ENCODE measurements around the gene KIRREL3.

The KIRREL3 gene

DNA sequence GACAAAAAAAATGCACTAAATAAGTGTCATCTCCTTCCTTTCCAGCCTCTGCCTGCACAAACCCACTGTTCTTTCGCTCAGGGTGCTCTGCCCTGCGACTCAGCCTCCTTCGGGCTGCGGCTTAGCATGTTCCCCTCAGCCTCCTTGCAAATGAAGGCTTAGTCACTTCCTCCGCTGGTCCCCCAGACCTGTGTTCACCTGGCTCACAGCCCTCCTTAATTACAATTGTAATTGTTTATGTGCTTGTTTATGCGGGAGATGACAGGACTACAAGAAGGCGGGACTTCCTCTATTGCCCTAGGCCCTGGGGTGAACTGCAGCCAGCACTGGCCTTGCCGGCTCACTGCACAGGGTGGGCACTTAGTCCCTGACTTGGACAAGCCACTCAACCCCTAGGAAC, 303.6 kb downstream of the KIRREL3 start:
- Histone ChIP-seq H3K4me3 (ENCODE audit: low read depth in 1 of 2, low read length in 2 of 2) (no peak overlapping the region), H3K27me3 (ENCODE audit: low read depth, low read length) (no peaks in the 10 kb centered on the region), H3K4me1 (ENCODE audit: control insufficient read depth in 1 of 2, insufficient read depth in 2 of 2, low read length in 2 of 2) (no peaks in the 10 kb centered on the region), H3K9me3 (ENCODE audit: control insufficient read depth in 1 of 2, low read length in 2 of 2) (peaks cover 0 to 4% of the 10 kb centered on the region in 2 donors), H3K27ac (ENCODE audit: low read length) (no peak overlapping the region), H3K36me3 (ENCODE audit: control insufficient read depth in 1 of 2, insufficient read depth in 2 of 2, low read length in 2 of 2) (no peaks in the 10 kb centered on the region)

DNA sequence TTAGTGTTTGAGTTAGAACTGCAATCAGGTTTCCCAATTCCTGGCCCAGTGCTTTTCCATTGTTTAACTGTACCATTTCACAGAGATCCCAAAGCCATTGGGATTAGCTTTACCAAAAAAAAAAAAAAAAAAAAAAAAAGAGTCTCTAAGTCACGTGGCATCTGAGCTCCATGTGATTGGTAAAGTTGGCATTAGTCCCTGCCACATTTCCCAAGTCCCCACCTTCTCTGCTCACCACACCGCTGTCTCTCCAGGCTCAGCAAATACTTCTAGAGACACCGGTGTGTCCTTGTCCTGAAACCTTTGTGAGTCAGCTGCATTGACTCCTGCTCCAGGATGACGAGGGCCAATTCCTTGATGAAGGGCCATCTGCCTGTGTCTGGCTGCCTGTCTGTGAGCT, 305.3 kb downstream of the KIRREL3 start:
- Histone ChIP-seq H3K36me3 (ENCODE audit: control insufficient read depth in 1 of 2, insufficient read depth in 2 of 2, low read length in 2 of 2) (no peaks in the 10 kb centered on the region), H3K4me1 (ENCODE audit: control insufficient read depth in 1 of 2, insufficient read depth in 2 of 2, low read length in 2 of 2) (no peaks in the 10 kb centered on the region), H3K27ac (ENCODE audit: low read length) (no peak overlapping the region)

GRCh38 chr11:126694065-126694625, 306.4 kb downstream of the KIRREL3 start:
- Histone ChIP-seq H3K36me3 (ENCODE audit: control insufficient read depth in 1 of 2, insufficient read depth in 2 of 2, low read length in 2 of 2) (no peaks in the 10 kb centered on the region), H3K27me3 (ENCODE audit: low read depth, low read length) (no peaks in the 10 kb centered on the region), H3K4me3 (ENCODE audit: low read depth in 1 of 2, low read length in 2 of 2) (no peak overlapping the region), H3K9me3 (ENCODE audit: control insufficient read depth in 1 of 2, low read length in 2 of 2) (peaks cover 0 to 4% of the 10 kb centered on the region in 2 donors), H3K27ac (ENCODE audit: low read length) (no peak overlapping the region), H3K4me1 (ENCODE audit: control insufficient read depth in 1 of 2, insufficient read depth in 2 of 2, low read length in 2 of 2) (no peaks in the 10 kb centered on the region)

More for the DNA sequence above, 305.3 kb downstream of the KIRREL3 start:
- Histone ChIP-seq H3K27me3 (ENCODE audit: low read depth, low read length) (no peaks in the 10 kb centered on the region), H3K4me3 (ENCODE audit: low read depth in 1 of 2, low read length in 2 of 2) (no peak overlapping the region), H3K9me3 (ENCODE audit: control insufficient read depth in 1 of 2, low read length in 2 of 2) (peaks cover 0 to 4% of the 10 kb centered on the region in 2 donors)

GRCh38 chr11:126687477-126687876, 313.1 kb downstream of the KIRREL3 start:
- no peaks in the 10 kb centered on the region for H3K36me3 ChIP-seq (ENCODE audit: control insufficient read depth in 1 of 2, insufficient read depth in 2 of 2, low read length in 2 of 2)
- no peaks in the 10 kb centered on the region for H3K4me1 ChIP-seq (ENCODE audit: control insufficient read depth in 1 of 2, insufficient read depth in 2 of 2, low read length in 2 of 2)
- H3K4me3 ChIP-seq (ENCODE audit: low read depth in 1 of 2, low read length in 2 of 2) = no peak overlapping the region
- H3K27ac ChIP-seq (ENCODE audit: low read length) = no peak overlapping the region
- H3K27me3 ChIP-seq (ENCODE audit: low read depth, low read length) = no peaks in the 10 kb centered on the region
- no peaks in the 10 kb centered on the region for H3K9me3 ChIP-seq (ENCODE audit: control insufficient read depth in 1 of 2, low read length in 2 of 2)

DNA sequence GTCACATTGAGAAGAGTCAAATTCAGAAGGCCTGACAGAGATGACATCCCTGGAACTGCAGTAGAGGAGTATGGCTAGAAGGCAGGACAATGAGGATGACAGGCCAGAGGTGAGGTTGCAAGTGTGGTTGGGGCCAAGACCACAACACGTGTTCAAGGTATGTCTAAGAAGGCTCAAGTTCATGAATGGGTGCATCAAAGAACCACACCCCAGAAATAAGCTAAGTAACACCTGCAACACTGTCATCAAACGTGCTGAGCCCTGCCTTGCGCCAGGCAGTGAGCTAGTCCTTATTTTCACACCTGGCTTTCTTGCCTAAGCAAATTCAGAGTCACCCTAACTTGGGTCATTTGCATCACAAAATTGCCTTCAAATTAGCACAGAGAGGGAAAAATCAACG, 313.6 kb downstream of the KIRREL3 start:
- Histone ChIP-seq H3K27me3 (ENCODE audit: low read depth, low read length) (no peaks in the 10 kb centered on the region), H3K27ac (ENCODE audit: low read length) (no peak overlapping the region), H3K36me3 (ENCODE audit: control insufficient read depth in 1 of 2, insufficient read depth in 2 of 2, low read length in 2 of 2) (no peaks in the 10 kb centered on the region), H3K4me3 (ENCODE audit: low read depth in 1 of 2, low read length in 2 of 2) (no peak overlapping the region), H3K9me3 (ENCODE audit: control insufficient read depth in 1 of 2, low read length in 2 of 2) (no peaks in the 10 kb centered on the region), H3K4me1 (ENCODE audit: control insufficient read depth in 1 of 2, insufficient read depth in 2 of 2, low read length in 2 of 2) (no peaks in the 10 kb centered on the region)

DNA sequence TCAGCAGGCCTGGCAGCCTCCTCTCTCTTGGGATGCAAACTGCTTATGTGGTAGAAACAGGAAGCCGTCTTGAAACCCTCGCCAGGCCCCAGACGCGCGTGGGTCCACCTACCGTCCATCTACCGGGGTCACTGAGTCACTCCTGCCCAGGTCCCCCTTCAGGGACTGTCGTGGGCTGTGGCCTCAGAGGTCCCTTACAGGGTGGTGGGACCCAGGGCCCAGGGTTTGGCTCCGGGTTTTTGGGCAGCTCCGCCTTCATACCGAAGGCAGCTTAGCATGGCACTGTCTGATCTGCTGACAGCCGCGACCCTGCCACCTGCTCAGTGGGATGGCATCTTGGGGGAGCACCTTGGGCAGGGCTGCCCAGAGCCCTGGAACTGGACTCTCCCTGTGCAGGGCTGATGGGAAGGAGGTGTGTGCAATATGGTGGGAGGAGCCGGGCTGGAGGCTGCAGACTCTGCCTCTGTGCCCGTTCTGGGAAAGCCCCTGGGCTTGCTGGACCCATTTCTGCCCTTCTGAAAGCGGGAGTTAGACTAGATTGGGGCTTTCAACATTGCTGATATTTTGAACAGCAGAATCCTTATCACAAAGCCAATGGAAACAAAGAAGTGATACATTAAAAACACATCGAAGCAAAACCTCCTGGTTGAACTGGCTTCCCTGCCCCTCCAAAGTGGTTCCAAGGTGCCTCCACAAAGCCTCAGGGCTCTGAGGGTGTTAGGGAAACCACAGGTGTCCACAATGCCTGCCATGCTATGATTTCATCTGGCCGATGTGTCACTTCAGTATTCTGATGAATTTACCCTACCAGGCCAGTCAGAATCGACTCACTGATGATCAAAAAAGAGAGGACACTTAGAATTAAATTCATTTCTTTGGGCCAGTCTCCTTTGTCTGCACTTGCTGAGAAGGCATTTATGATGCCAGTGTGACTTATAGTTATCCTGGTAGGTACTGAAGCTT, 316.5 kb downstream of the KIRREL3 start:
- Histone ChIP-seq H3K27me3 (ENCODE audit: low read depth, low read length) (no peaks in the 10 kb centered on the region), H3K9me3 (ENCODE audit: control insufficient read depth in 1 of 2, low read length in 2 of 2) (no peaks in the 10 kb centered on the region), H3K36me3 (ENCODE audit: control insufficient read depth in 1 of 2, insufficient read depth in 2 of 2, low read length in 2 of 2) (no peaks in the 10 kb centered on the region), H3K27ac (ENCODE audit: low read length) (no peak overlapping the region), H3K4me1 (ENCODE audit: control insufficient read depth in 1 of 2, insufficient read depth in 2 of 2, low read length in 2 of 2) (no peaks in the 10 kb centered on the region), H3K4me3 (ENCODE audit: low read depth in 1 of 2, low read length in 2 of 2) (no peak overlapping the region)

GRCh38 chr11:126682590-126682989, 318.0 kb downstream of the KIRREL3 start:
- Histone ChIP-seq H3K27ac (ENCODE audit: low read length) (no peak overlapping the region), H3K9me3 (ENCODE audit: control insufficient read depth in 1 of 2, low read length in 2 of 2) (no peaks in the 10 kb centered on the region), H3K4me3 (ENCODE audit: low read depth in 1 of 2, low read length in 2 of 2) (no peak overlapping the region), H3K36me3 (ENCODE audit: control insufficient read depth in 1 of 2, insufficient read depth in 2 of 2, low read length in 2 of 2) (no peaks in the 10 kb centered on the region), H3K27me3 (ENCODE audit: low read depth, low read length) (no peaks in the 10 kb centered on the region), H3K4me1 (ENCODE audit: control insufficient read depth in 1 of 2, insufficient read depth in 2 of 2, low read length in 2 of 2) (no peaks in the 10 kb centered on the region)

GRCh38 chr11:126680700-126681099, 319.9 kb downstream of the KIRREL3 start:
- H3K27ac ChIP-seq (ENCODE audit: low read length) = no peak overlapping the region
- no peaks in the 10 kb centered on the region for H3K9me3 ChIP-seq (ENCODE audit: control insufficient read depth in 1 of 2, low read length in 2 of 2)
- no peaks in the 10 kb centered on the region for H3K36me3 ChIP-seq (ENCODE audit: control insufficient read depth in 1 of 2, insufficient read depth in 2 of 2, low read length in 2 of 2)
- H3K27me3 ChIP-seq (ENCODE audit: low read depth, low read length) = no peaks in the 10 kb centered on the region
- no peaks in the 10 kb centered on the region for H3K4me1 ChIP-seq (ENCODE audit: control insufficient read depth in 1 of 2, insufficient read depth in 2 of 2, low read length in 2 of 2)
- H3K4me3 ChIP-seq (ENCODE audit: low read depth in 1 of 2, low read length in 2 of 2) = no peak overlapping the region

DNA sequence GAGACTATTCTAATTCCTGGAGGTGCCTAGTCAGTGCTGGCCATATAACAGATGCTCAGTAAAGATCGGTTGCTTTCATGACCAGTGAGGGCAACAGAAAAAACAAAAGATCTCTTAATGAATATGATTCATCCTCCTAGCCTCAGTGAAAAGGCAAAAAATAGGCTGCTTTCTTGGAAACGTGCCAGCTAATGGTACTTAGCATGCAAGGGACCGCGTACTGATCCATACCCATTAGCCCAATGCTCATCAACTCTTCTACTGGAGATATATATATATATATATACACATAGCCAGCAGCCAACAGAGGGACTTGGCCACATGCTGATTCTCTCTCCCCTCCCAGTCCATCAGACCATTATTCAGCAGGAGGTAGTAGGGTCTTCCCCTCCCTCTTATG, 320.4 kb downstream of the KIRREL3 start:
- H3K27me3 ChIP-seq (ENCODE audit: low read depth, low read length) = no peaks in the 10 kb centered on the region
- H3K27ac ChIP-seq (ENCODE audit: low read length) = no peak overlapping the region
- H3K36me3 ChIP-seq (ENCODE audit: control insufficient read depth in 1 of 2, insufficient read depth in 2 of 2, low read length in 2 of 2) = no peaks in the 10 kb centered on the region
- no peak overlapping the region for H3K4me3 ChIP-seq (ENCODE audit: low read depth in 1 of 2, low read length in 2 of 2)
- no peaks in the 10 kb centered on the region for H3K4me1 ChIP-seq (ENCODE audit: control insufficient read depth in 1 of 2, insufficient read depth in 2 of 2, low read length in 2 of 2)
- H3K9me3 ChIP-seq (ENCODE audit: control insufficient read depth in 1 of 2, low read length in 2 of 2) = no peaks in the 10 kb centered on the region

DNA sequence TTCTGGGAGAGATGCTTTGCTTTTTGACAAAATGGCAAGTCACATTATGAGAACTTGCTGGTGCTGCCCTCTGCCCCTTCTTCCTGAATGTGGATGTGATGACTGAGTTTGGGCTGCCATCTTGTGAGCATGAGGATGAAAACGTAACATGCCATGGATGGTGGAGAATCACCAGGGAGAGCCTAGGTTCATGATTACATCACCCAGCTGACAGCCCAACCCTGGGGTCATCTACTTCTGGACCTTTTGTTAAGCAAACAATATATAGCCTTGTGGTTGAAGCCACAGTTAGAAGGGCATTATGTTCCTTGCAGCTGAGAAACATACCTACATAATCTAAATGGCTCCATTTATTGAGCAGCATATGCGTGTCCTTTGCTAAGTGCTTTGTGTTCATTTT, 321.5 kb downstream of the KIRREL3 start:
- Histone ChIP-seq H3K4me3 (ENCODE audit: low read depth in 1 of 2, low read length in 2 of 2) (no peak overlapping the region), H3K27me3 (ENCODE audit: low read depth, low read length) (no peaks in the 10 kb centered on the region), H3K9me3 (ENCODE audit: control insufficient read depth in 1 of 2, low read length in 2 of 2) (no peaks in the 10 kb centered on the region), H3K4me1 (ENCODE audit: control insufficient read depth in 1 of 2, insufficient read depth in 2 of 2, low read length in 2 of 2) (no peaks in the 10 kb centered on the region), H3K36me3 (ENCODE audit: control insufficient read depth in 1 of 2, insufficient read depth in 2 of 2, low read length in 2 of 2) (no peaks in the 10 kb centered on the region), H3K27ac (ENCODE audit: low read length) (no peak overlapping the region)

DNA sequence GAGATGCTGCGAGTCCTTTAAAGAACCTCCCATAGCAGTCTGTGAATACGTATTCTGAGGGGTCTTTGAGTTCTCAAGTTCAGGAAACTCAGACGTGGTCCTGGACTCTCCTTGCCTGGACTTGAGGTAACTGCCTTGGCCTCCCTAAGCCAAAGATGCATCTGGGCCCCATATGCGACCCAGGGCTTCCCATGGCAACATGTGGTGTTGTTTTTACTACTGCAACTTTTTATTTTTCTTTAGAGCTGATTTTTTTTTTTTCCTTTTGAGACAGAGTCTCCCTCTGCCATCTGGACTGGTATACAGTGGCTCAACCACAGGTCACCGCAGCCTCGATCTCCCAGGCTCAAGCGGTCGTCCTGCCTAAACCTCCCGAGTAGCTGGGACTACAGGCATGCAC, 324.0 kb downstream of the KIRREL3 start:
- Histone ChIP-seq H3K27ac (ENCODE audit: low read length) (no peak overlapping the region), H3K4me1 (ENCODE audit: control insufficient read depth in 1 of 2, insufficient read depth in 2 of 2, low read length in 2 of 2) (no peaks in the 10 kb centered on the region), H3K27me3 (ENCODE audit: low read depth, low read length) (no peaks in the 10 kb centered on the region), H3K4me3 (ENCODE audit: low read depth in 1 of 2, low read length in 2 of 2) (no peak overlapping the region), H3K36me3 (ENCODE audit: control insufficient read depth in 1 of 2, insufficient read depth in 2 of 2, low read length in 2 of 2) (no peaks in the 10 kb centered on the region), H3K9me3 (ENCODE audit: control insufficient read depth in 1 of 2, low read length in 2 of 2) (no peaks in the 10 kb centered on the region)

Data from muscle layer of duodenum (tissue), 2 donors.